ENCODE results near the gene RTTN. TPM values are rescaled to one million over a fixed set of nuclear protein-coding genes. Genes with fewer than 3 reads are reported as not detected.

RTTN gene
- total and polyA plus RNA-seq, 4 donors = 1.1 to 14.3 (median 8.8) TPM

DNA sequence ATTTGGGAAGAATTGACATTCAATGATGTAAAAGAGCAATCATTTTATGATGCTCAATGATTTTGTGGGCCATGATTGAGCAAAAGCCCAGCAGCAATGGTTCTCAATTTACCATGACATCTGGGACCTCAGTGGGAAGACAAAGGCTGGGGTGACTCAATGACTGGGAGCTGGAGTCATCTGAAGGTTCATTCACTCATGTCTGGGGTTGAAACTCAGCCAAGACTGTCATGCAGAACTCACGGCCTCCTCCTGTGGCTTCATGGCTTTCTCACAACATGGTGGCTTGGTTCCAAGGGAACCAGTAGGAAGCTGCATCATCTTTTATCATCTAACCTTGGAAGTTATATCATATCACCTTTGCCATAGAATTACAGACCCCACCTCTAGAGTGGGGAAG, 212.7 kb downstream of the RTTN start:
- WGBS = 93% methylated on average over 1 of the region's 1 CpG
- TF ChIP-seq SP1 (IDR thresholded peaks at IDR 0.05) = no peak
- TF ChIP-seq FOXA1 (IDR thresholded peaks at IDR 0.05) = no peak
- no peak for TF ChIP-seq JUND (IDR thresholded peaks at IDR 0.05)
- no peak for TF ChIP-seq TAF1 (conservative IDR thresholded peaks at IDR 0.05)
- TF ChIP-seq, protein P1, sequence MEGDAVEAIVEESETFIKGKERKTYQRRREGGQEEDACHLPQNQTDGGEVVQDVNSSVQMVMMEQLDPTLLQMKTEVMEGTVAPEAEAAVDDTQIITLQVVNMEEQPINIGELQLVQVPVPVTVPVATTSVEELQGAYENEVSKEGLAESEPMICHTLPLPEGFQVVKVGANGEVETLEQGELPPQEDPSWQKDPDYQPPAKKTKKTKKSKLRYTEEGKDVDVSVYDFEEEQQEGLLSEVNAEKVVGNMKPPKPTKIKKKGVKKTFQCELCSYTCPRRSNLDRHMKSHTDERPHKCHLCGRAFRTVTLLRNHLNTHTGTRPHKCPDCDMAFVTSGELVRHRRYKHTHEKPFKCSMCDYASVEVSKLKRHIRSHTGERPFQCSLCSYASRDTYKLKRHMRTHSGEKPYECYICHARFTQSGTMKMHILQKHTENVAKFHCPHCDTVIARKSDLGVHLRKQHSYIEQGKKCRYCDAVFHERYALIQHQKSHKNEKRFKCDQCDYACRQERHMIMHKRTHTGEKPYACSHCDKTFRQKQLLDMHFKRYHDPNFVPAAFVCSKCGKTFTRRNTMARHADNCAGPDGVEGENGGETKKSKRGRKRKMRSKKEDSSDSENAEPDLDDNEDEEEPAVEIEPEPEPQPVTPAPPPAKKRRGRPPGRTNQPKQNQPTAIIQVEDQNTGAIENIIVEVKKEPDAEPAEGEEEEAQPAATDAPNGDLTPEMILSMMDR (IDR thresholded peaks at IDR 0.05; ENCODE audit: low read depth, low read length, missing input control) = no peak
- TF ChIP-seq FOXA2 (IDR thresholded peaks at IDR 0.05) = no peak
- TF ChIP-seq EGR1 (IDR thresholded peaks at IDR 0.05; ENCODE audit: low read depth in 2 of 2) = no peak
- TF ChIP-seq, protein P2, sequence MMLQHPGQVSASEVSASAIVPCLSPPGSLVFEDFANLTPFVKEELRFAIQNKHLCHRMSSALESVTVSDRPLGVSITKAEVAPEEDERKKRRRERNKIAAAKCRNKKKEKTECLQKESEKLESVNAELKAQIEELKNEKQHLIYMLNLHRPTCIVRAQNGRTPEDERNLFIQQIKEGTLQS (IDR thresholded peaks at IDR 0.05) = no peak
- TF ChIP-seq HNF4A (conservative IDR thresholded peaks at IDR 0.05) = no peak
- Histone ChIP-seq H3K27ac (ENCODE audit: low read depth in 1 of 2, low read length in 2 of 2) (no peak overlapping the region), H3K4me3 (ENCODE audit: low read depth in 1 of 3, low read length in 3 of 3) (no peak overlapping the region), H3K36me3 (ENCODE audit: control insufficient read depth in 4 of 4, insufficient read depth in 3 of 4, low read depth in 1 of 4, low read length in 3 of 4) (peaks cover 0 to 11% (median 3%) of the 10 kb centered on the region in 4 donors), H3K9ac (ENCODE audit: low read depth in 1 of 2, low read length in 2 of 2) (no peak overlapping the region), H3K27me3 (ENCODE audit: control insufficient read depth in 4 of 4, insufficient read depth in 4 of 4, low read length in 3 of 4) (no peaks in the 10 kb centered on the region), H3K9me3 (ENCODE audit: control insufficient read depth in 4 of 4, low read length in 3 of 4) (no peaks in the 10 kb centered on the region), H3K4me1 (ENCODE audit: control insufficient read depth in 4 of 4, insufficient read depth in 4 of 4, low read length in 3 of 4) (peaks cover 0 to 3% (median 1%) of the 10 kb centered on the region in 4 donors)
- DNase-seq (ENCODE audit: low spot score) = no peak

DNA sequence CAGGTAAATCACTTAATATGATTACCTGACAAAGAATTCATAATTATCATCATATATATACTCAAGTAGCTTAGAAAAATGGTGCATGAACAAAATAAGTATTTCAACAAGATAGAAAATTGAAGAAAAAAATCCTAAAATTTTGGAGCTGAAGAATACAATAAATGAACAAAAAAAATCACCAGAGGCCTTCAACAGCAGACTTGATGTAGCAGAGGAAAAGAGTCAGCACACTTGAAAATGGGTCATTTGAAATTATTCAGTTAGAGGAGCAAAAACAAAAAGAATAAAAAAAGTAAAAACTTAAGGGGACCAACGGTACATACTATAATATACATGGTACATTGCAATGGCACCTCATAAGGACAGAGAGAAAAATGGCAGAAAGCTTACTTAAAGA, 217.6 kb downstream of the RTTN start:
- Histone ChIP-seq H3K9me3 (ENCODE audit: control insufficient read depth in 4 of 4, low read length in 3 of 4) (no peaks in the 10 kb centered on the region), H3K4me1 (ENCODE audit: control insufficient read depth in 4 of 4, insufficient read depth in 4 of 4, low read length in 3 of 4) (no peaks in the 10 kb centered on the region), H3K9ac (ENCODE audit: low read depth in 1 of 2, low read length in 2 of 2) (no peak overlapping the region), H3K4me3 (ENCODE audit: low read depth in 1 of 3, low read length in 3 of 3) (no peak overlapping the region), H3K36me3 (ENCODE audit: control insufficient read depth in 4 of 4, insufficient read depth in 3 of 4, low read depth in 1 of 4, low read length in 3 of 4) (peaks cover 2 to 11% (median 5%) of the 10 kb centered on the region in 4 donors), H3K27me3 (ENCODE audit: control insufficient read depth in 4 of 4, insufficient read depth in 4 of 4, low read length in 3 of 4) (no peaks in the 10 kb centered on the region), H3K27ac (ENCODE audit: low read depth in 1 of 2, low read length in 2 of 2) (no peak overlapping the region)
- DNase-seq (ENCODE audit: low spot score) = no peak
- WGBS = 99% methylated on average over 1 of the region's 1 CpG
- TF ChIP-seq TAF1 (conservative IDR thresholded peaks at IDR 0.05) = no peak
- TF ChIP-seq NR2F2 (IDR thresholded peaks at IDR 0.05) = no peak
- TF ChIP-seq YY1 (IDR thresholded peaks at IDR 0.05) = no peak
- TF ChIP-seq, protein P3, sequence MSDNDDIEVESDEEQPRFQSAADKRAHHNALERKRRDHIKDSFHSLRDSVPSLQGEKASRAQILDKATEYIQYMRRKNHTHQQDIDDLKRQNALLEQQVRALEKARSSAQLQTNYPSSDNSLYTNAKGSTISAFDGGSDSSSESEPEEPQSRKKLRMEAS (IDR thresholded peaks at IDR 0.05) = no peak
- TF ChIP-seq, protein P1 (IDR thresholded peaks at IDR 0.05; ENCODE audit: low read depth, low read length, missing input control) = no peak
- TF ChIP-seq HNF4G (IDR thresholded peaks at IDR 0.05) = no peak
- TF ChIP-seq, protein P4, sequence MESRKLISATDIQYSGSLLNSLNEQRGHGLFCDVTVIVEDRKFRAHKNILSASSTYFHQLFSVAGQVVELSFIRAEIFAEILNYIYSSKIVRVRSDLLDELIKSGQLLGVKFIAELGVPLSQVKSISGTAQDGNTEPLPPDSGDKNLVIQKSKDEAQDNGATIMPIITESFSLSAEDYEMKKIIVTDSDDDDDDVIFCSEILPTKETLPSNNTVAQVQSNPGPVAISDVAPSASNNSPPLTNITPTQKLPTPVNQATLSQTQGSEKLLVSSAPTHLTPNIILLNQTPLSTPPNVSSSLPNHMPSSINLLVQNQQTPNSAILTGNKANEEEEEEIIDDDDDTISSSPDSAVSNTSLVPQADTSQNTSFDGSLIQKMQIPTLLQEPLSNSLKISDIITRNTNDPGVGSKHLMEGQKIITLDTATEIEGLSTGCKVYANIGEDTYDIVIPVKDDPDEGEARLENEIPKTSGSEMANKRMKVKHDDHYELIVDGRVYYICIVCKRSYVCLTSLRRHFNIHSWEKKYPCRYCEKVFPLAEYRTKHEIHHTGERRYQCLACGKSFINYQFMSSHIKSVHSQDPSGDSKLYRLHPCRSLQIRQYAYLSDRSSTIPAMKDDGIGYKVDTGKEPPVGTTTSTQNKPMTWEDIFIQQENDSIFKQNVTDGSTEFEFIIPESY (IDR thresholded peaks at IDR 0.05) = no peak
- TF ChIP-seq FOXA2 (IDR thresholded peaks at IDR 0.05) = no peak
- TF ChIP-seq RXRA (IDR thresholded peaks at IDR 0.05) = no peak
- no peak for TF ChIP-seq JUND (IDR thresholded peaks at IDR 0.05)
- TF ChIP-seq HNF4A (conservative IDR thresholded peaks at IDR 0.05) = no peak
- TF ChIP-seq FOXA1 (IDR thresholded peaks at IDR 0.05) = no peak
- no peak for TF ChIP-seq GABPA (IDR thresholded peaks at IDR 0.05 in 1 of 2, conservative IDR thresholded peaks at IDR 0.05 in 1 of 2)
- no peak for TF ChIP-seq RAD21 (IDR thresholded peaks at IDR 0.05)
- TF ChIP-seq, protein P5, sequence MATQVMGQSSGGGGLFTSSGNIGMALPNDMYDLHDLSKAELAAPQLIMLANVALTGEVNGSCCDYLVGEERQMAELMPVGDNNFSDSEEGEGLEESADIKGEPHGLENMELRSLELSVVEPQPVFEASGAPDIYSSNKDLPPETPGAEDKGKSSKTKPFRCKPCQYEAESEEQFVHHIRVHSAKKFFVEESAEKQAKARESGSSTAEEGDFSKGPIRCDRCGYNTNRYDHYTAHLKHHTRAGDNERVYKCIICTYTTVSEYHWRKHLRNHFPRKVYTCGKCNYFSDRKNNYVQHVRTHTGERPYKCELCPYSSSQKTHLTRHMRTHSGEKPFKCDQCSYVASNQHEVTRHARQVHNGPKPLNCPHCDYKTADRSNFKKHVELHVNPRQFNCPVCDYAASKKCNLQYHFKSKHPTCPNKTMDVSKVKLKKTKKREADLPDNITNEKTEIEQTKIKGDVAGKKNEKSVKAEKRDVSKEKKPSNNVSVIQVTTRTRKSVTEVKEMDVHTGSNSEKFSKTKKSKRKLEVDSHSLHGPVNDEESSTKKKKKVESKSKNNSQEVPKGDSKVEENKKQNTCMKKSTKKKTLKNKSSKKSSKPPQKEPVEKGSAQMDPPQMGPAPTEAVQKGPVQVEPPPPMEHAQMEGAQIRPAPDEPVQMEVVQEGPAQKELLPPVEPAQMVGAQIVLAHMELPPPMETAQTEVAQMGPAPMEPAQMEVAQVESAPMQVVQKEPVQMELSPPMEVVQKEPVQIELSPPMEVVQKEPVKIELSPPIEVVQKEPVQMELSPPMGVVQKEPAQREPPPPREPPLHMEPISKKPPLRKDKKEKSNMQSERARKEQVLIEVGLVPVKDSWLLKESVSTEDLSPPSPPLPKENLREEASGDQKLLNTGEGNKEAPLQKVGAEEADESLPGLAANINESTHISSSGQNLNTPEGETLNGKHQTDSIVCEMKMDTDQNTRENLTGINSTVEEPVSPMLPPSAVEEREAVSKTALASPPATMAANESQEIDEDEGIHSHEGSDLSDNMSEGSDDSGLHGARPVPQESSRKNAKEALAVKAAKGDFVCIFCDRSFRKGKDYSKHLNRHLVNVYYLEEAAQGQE (IDR thresholded peaks at IDR 0.05) = no peak
- TF ChIP-seq SP1 (IDR thresholded peaks at IDR 0.05) = no peak
- TF ChIP-seq, protein P2 (IDR thresholded peaks at IDR 0.05) = no peak
- no peak for TF ChIP-seq EGR1 (IDR thresholded peaks at IDR 0.05; ENCODE audit: low read depth in 2 of 2)
